ENCODE results near the gene EXOC2.
"Not testable (repeated sequence)": the region's sequence is repeated elsewhere in the genome, so short reads cannot be mapped to it uniquely, and the experiment has no call there.

The EXOC2 gene

DNA sequence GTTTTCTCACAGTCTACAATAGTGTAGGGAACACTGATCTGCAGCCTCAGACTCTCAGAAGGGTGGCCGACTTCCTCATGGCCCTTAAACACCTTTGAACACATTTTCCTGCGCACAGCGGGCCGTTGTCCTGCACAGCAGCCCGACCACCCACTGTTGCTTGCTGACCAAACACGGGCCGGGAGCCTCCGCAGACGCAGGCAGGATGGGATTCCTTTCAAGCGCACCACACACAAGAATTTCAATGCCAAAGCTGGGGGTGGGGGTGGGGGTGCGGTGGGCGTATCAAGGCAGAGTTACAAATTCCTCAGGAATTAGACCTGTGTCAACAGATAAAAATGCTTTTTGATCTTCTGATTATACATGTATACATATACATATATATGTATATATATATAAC is 110.6 kb downstream of the EXOC2 start:
- no peak for DNase-seq

DNA sequence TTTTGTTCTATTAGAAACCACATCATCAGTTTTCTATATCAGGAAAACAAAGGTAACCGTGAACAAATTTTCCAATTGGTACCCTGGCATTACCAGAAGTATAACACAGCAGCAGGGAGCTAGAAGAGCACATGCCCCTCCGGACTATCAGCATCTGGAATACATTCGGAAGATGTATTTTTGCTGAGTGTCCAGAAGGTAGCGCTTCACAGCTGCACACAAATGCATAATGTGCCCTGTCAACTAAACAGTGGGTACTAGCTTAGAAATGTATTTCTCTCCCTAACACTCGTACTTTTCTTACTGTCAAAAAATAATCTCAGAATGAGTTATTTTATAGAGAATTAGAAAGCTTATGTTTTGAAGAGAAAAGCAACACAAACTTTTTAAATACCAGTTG is 113.6 kb downstream of the EXOC2 start:
- no peak for DNase-seq

DNA sequence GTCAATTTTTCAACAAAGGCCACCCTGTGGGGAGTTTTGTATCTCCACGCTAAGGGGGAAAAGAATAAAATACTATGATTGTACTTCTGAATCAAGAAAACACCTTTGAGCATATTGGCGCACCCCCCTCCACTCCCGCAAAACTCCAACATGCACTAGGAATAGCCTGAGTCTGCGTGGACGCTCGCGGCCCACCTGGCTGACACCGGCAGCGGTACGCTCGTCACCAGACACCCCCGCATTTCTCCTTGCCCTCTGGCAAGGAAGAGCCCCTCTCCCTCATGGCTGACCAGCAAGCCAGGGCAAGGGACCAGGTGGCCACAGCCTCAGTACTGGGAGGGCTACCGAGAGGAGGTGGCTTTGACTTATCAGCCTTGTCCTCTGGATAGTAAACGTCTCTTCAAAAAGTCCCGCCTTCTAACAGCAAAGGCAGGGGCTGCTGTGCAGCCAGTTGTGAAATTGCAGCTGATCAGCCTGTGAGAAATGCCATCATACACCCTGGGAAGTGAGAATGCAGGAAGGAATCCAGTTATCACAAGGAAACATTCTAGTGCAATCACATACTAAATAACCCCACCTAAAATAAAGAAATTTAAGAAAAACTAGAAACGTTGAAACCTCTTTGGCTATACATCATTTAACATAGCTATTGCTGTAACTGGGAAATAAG is 120.2 kb downstream of the EXOC2 start:
- DNase-seq = no peak

DNA sequence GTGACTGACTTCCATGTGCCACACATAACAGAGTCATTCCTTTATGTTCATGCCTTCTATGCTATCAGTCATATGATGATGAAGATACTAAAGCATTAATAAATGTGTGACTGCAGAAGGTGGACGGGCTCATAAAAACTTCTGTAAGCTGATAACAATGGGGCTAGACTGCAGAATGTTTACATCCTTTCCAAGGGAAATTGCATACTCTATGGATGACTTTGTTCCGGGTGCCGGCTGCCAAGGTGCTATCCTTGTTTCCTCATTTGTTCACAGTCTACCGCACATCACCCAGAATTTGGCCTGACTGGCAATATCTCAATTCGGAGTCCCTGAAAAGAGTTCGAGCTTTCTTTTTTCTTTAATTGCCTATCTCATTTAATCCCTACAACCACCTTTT is 121.0 kb downstream of the EXOC2 start:
- DNase-seq = no peak

DNA sequence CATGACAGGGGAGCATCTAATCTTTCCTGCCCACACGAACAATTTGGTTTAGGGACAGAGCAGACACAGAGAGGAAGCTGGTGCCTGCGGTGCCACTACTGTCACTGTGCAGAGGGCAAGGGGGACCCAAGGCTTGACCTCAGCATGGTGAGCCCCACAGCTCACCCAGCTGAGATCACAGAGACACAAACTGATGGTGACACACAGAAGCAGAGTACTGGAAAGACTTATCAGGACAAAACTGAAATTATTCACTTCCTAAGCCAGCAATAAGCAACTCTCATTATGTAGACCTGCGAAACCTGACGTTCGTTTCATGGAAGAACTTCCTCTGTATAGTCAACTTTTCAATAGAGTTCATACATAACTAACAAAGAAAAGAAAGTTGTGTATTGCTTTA is 122.1 kb downstream of the EXOC2 start:
- no peak for DNase-seq

DNA sequence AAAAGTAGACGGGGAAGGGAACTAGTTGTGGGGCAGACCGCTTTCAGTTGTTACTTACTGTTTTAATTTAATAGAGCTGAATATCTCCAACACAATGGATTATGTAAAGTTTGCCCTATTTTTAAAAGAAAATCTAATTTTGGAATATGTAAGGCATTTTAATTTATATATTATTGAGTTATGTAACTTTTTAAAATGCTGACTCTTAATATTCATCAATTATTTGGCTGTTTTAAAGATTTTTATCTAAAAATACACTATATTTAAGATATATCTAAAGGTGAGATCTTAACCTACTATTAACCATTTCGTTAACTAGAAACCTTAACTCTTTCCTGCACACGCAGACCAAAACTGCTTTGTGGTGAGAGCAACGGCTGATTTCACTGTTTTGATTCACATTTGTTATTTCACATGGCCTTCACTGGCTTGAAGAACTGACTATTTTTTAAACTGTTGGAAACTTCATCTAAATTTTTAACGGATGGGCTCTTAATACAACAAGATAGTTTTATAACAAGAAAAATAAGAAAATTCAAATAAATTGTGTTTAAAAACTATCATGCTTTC is 123.9 kb downstream of the EXOC2 start:
- DNase-seq = no peak

DNA sequence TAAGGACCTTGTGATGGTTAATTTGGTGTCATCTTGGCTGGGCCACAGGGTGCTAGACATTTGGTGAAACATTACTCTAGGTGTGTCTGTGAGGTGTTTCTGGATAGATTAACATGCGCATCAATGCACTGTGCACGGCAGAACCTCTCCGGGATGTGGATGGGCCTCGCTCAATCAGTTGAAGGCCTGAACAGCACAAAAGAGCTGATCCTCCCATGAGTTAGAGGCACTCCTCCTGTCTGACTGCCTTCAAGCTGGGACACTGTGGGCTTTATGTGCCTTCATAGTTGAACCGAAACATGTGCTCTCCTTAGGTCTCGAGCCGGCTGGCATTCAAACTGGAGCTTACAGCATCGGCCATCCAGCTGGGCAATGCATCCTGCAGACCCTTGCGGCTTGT is 124.9 kb downstream of the EXOC2 start:
- no peak for DNase-seq

DNA sequence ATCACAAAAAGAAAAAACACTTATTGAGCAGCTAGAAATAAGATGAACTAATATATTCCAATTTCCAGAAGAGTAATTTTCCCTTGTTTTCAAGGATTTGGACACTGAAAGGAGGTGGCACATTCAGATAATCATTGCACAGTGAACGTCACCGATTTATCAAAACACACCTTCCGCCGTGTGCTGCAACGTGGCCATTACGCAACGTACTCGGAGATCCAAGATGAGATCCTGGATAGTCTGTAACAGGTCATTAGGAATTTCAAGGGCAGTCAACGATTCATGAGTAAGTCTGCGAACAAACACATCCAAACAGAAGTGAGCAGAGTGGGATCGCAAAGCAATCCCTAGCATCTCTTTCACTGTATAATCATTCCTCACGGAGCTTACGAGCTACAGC is 129.1 kb downstream of the EXOC2 start:
- DNase-seq = no peak

DNA sequence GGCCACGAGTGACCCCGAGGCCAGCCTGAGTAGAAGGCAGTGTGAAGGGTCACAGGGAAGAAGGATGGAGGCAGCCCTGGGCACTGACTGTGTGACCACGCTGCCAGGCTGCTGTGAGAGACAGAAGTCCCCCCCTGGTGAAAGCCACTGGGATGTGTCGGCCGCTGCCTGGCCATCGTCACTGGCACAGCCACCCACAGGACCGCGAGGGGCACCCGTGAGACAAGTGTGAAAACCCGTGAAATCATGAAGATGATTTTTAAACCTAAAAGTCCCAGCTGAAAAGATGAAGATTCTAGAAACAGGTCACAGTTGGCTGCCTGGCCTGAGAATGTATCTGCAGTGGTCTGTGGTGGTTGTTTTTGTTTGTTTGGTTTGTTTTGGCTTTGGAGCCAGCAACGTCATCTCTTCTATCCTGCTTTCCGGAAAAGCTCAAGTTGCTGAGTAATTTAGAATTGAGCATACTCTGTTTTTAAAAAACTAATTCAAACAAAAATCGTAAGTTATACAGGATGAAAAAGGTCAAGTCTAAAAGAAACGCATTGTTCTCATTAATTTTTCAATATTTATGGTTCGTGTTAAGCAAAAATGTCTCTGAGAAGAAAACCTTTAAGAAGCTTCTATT is 130.8 kb downstream of the EXOC2 start:
- no peak for DNase-seq

DNA sequence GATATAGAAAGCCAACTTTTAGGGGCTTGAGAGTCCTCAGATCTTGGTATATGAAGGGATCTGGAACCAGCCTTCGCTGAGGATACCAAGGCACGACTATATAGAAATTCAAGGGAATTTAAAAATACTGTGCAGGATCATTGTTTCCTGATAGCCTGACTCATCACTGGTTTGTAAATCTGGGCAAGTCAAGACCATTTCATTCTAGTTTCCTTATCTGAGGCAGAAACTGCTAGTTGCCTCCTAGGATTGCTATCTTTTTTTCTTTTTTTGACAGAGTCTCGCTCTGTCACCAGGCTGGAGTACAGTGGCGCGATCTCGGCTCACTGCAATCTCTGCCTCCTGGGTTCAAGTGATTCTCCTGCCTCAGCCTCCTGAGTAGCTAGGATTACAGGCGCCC is 131.6 kb downstream of the EXOC2 start:
- not testable (repeated sequence) for DNase-seq

DNA sequence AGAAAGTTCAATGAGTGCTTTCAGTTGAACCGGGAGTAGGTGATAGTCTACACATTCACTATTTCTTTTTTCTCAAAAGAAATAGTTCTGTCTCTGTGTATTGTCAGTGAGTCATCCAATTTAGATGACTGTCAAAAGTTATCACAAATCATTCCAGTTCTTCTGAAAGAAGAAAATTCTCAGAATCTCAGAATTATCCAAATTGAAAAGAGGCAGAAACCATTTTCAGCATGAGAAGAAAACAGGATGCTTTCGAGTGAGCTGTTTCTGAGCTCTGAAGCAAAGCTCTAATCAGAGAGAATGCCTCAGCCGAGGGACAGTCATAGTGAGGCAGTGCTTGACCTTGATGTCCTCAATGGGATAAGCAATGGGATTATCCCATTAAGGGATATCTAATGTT is 134.0 kb downstream of the EXOC2 start:
- no peak for DNase-seq

DNA sequence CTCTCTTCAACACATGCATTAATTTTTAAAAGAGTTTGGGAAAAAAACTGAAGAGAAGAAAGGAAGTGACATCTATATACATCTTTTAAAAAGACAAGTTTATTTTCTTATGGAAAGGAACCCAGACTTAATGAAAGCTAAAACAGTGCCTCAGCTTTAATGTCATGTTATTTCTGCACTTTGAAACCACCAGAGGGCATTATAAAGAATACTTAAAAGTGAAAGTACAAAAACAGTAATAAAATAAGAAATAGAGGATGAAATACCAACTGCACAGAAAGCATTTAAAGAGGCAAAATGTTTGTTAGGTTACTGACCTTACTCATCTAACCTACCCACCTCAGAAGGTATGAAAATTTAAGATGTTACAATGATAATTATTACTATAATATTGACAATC is 134.8 kb downstream of the EXOC2 start:
- no peak for DNase-seq

DNA sequence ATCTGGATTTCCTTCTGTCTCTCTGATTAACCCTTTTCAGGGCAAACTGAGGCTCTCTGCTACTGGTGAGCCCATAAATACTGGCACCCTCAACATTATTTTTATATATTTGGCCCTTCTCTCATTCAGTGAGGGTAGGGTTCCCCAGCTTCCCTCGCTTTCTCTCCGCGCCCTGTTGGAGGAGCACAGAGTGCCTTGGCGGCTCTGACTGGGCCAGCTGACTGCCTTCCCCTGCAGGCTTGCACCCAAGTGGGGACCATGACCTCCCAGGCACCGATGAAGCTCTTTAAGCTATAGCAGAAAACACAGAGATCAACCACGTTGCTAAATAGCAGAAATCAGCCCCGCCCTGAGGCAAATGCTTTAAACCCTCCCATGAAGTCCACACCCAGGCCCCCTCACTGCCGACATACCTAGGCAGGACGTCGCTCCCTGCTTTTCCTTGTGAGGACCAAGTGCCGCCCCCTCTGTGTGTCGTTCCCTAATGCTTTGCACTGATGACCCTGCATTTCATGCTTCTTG is 141.0 kb downstream of the EXOC2 start:
- no peak for DNase-seq

DNA sequence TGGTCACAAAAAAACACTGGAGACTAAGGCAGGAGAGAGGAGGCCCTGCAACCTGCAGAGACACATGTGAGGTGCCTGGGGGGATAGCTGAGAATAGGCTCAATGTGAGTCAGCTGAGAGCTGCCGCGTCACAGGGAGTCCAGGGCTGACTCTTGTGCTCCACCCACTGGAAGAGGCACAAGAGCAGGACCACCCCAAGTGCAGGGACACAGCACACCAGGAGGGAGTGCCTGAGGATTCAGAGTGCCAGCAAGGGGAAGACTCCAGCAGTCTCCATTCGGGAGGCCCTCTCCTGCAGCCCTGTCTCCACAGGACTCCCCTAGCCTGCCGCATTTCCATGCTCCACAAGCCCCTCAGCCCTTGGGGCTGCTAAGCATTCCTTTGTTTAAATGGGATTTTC is 141.5 kb downstream of the EXOC2 start:
- DNase-seq = peak; percentile 63

DNA sequence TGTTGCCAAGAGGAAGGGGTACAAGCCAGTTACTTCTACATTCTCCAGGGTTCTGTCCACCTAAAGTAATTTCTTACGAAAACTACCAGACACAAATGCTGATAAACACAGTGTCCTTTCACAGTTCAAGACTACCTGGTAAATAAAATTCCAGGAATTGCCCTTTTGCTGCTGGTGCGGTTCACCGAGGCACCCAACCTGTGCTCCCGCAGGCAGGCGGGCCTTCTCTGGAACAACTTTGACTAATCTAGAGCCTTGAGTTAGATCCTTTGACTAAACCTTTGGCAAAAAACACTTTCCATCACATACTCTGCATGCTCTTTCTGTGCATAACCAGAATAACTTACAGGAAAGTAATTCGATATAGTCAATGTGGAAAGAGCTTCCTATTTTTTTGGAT is 143.0 kb downstream of the EXOC2 start:
- DNase-seq = peak; percentile 54

DNA sequence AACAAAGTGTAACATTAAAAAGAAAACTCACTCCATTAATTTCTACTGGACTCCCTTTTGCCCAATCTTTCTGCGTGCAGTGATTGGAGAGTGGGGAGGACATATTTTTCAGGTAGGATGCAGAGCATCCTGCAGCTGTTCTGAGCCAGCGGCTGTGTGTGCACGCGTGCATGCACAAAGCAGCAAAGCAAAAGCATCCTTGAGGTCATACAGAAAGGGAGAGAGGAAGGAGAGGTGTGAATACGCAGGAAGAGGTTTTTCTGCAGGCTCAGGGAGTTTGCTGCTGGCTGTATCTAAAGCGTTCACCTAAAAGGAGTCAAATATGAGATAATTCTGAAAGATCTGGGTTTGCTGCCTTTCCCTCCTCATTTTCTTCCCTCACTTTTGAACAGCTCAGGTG is 144.4 kb downstream of the EXOC2 start:
- DNase-seq = peak; percentile 69

DNA sequence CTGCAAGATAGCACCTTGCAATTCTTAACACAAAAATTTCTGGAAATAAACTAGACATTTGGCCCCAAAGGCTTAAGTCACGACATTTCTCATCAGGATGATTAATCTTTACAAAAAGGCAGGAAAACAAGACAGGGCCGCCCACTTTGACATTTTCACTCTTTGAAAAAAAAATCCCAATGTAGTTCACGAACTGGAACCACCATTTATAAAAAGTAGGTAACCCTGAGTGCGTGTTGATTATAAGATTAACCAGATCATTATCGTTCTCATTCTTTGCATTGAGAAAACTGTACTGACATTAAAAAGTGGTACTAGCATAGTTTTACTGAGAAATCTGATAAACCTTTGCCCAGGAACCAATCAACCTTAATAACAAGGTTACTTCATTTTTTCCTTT is 144.8 kb downstream of the EXOC2 start:
- DNase-seq = no peak

DNA sequence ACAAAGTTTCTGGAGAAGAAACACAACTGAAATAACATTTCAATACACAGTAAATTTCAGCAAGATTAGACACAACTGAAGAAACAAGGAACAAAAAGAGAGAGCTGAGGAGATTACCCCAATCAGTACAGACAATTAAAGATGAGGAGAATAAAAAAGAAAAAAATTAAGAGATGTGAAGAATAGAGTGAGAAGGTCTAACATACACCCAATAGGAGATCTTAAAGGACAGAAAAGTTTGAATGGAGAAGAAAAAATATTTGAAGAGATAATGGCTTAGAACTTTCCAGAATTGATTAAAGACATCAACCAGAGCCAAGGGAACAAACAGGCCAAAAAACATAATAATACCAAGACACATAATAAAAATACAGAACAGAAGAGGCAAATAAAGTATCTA is 152.4 kb downstream of the EXOC2 start:
- no peak for DNase-seq

DNA sequence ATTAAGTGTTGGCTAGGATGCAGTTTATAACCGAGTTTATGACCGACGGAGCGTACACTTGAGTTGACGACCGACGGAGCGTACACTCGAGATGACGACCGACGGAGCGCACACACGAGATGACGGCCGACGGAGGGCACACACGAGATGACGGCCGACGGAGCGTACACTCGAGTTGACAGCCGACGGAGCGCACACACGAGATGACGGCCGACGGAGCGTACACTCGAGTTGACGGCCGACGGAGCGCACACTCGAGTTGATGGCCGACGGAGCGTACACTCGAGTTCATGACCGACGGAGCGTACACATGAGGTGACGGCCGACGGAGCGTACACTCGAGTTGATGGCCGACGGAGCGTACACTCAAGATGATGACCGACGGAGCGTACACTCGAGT is 155.8 kb downstream of the EXOC2 start:
- no peak for DNase-seq

DNA sequence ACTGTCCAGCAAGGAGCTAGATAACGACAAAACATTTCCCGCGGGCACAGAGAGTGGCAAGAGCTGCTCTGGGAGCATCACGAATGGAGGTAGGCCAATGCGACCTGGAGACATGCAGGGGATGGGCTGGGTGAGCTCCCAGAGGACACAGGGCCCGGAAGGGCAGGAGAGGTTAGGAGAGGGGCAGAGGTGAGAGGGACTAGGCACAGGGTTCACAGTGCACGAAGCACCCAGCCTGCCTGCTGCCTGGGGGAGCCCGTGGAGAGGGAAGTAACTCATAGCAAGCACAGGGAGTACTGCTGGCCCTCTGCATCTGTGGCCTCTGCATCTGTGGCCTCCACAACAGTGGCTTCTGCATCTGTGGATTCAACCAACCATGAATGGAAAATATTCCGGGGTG is 162.5 kb downstream of the EXOC2 start:
- DNase-seq = no peak

DNA sequence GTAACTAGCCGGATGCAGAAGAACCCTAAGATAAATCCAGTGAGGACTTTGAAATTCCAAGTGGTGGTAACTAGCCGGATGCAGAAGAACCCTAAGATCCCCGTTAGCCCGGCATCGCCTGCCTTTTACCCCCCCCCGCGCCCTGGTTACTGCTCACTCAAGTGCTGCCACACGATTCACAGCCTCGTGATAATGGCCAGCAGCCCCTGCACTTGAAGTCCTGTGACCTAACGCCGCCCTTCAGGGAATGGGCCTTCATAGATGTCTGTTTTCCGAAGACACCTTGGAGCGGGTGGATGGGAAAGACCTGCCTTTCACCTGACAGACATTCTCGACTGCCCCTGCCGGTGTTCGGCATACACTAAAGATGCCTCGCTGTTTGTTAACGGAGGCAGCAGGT is 163.9 kb downstream of the EXOC2 start:
- no peak for DNase-seq

DNA sequence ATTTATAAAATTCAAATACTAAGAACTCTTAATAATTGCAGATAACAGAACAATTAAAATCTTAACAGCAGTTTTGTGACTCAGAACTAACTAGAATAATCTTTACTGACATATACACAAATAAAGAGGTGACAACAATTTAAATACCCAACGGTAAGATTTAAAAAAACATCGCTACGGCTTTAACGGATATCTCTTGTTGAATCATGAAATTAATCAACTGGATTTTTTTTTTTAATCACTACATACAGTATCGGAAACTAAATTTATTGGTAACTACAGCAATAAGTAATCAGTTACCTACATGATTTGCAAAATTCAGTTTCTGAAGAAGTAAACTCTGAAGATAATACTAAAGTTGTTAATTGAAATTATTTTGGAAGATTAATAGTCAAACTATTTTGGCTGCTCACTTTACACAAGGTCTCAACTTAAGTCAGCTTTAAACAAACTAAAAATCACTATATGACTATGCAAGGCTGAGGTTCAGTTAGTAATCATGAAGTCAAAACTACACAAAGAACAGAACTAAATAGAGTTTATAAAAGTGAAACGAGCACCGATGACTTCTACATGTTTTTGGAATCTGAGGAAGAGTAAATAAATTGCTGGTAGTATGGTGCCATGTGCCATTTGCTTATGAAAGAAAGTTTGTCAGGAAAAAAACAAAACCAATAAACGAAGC is 164.8 kb downstream of the EXOC2 start:
- no peak for DNase-seq

DNA sequence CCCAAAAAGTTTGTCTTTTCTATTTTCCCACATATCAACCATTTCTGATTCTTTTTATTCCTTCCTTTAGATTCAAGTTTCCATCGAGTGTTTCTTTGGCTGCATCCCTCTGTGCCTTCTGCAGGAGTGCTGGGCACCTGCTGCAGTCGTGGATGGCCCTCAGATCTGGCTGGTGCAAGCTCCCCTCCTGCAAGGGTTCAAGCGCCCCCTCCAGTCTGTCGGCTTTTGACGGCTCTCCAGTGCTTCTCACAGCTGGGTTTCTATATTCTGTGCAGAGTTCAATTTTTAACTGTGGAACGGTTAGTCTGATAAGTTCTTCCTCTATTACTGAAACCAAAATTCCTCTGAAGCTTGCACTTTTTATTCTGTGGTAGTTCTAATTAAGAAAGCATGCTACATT is 168.1 kb downstream of the EXOC2 start:
- DNase-seq = peak; percentile 48

DNA sequence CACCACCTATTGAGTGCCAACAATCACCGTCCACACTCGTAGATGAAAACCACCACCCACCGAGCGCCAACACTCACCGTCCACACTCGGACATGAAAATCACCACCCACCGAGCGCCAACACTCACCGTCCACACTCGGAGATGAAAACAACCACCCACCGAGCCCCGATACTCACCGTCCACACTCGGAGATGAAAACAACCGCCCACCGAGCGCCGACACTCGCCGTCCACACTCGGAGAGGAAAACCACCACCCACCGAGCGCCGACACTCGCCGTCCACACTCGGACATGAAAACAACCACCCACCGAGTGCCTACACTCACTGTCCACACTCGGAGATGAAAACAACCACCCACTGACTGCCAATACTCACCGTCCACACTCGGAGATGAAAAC is 172.1 kb downstream of the EXOC2 start:
- DNase-seq = no peak

All from activated CD4-positive, alpha-beta T cell treated with anti-CD3 and anti-CD28 coated beads for 48 hours (primary cell).